Right lobe of liver (tissue), 6 donors: Measurements from ENCODE around the gene PSMD13. TPM values are rescaled to one million over a fixed set of nuclear protein-coding genes. Genes with fewer than 3 reads are reported as not detected.

Experiments used
- ATAC-seq, 4 donors: fragments of 200-7000 bp; cut with Tn5 transposase; one replicate each; pipeline ENCODE4 v1.9.1; 2020; ENCODE audit warnings: mild to moderate bottlenecking in 4 of 4, moderate library complexity in 4 of 4
- DNase-seq, 3 donors: peaks; one replicate each; pipeline ENCODE4 v3.0.0-alpha.2; 2020
- H3K27ac ChIP-seq, 3 donors: fragments of 200-600 bp; one replicate each; pipeline ENCODE4 v1.8.0; 2022
- H3K27me3 ChIP-seq, 2 donors: fragments of 200-600 bp; one replicate each; pipeline ENCODE4 v1.8.0; 2022
- H3K36me3 ChIP-seq, 4 donors: fragments of 200-600 bp; sonication (generic) in 1 of 4; one replicate each; pipeline versions ENCODE4 v1.5.1 to v1.8.0; 2017 to 2022; ENCODE audit warnings: control low read depth in 1 of 4
- H3K4me1 ChIP-seq, 4 donors: fragments of 200-600 bp; sonication (generic) in 1 of 4; one replicate each; pipeline versions ENCODE4 v1.5.1 to v1.8.0; 2017 to 2022; ENCODE audit warnings: control low read depth in 1 of 4
- H3K4me3 ChIP-seq, 3 donors: fragments of 200-600 bp; one replicate each; pipeline ENCODE4 v1.8.0; 2022
- H3K9me3 ChIP-seq, 4 donors: fragments of 200-600 bp; sonication (generic) in 1 of 4; one replicate each; pipeline versions ENCODE4 v1.5.1 to v1.8.0; 2017 to 2022; ENCODE audit warnings: control low read depth in 1 of 4
- POLR2A ChIP-seq: fragments of 450-650 bp; IDR thresholded peaks from one replicate; pipeline ENCODE4 v1.6.1; 2017; ENCODE audit warnings: antibody characterized with exemption, mild to moderate bottlenecking
- WGBS: methylation state at CpG from one replicate; pipeline ENCODE4 v1.1.6; 2018; ENCODE audit warnings: low coverage, low lambda C conversion rate; ENCODE audit not compliant: insufficient coverage; ENCODE audit errors: missing lambda C conversion rate; 5-methylcytosine and 5-hydroxymethylcytosine counted together
- intact Hi-C, 2 donors: fragments of 100-400 bp; cut with DNase I; formaldehyde crosslinking; loops; one replicate each; pipeline versions ENCODE4 v1.11.2 to v1.14.1; 2022
- total RNA-seq, 6 experiments: library from RNA; depleted of rRNA in 2 of 6; stranded (reverse); fragments of >200 nt in 2 of 6; fragmentation: NEBNext Ultra II Directional in 3 of 6; extraction: Animal tissue kit (Norgen Biotek cat#: 25700) in 3 of 6; gene quantifications; one replicate each; pipeline versions ENCODE4 v1.1.0 to v1.2.4, GENCODE V29; 2016 to 2023
- TF ChIP-seq, protein P1 (sequence below), 4 donors: fragments of 200-600 bp in 3 of 4; fragments of 450-650 bp in 1 of 4; IDR thresholded peaks; one replicate each; pipeline versions ENCODE4 v1.5.1 to v1.8.0; 2016 to 2022; ENCODE audit warnings: antibody characterized with exemption in 4 of 4, mild to moderate bottlenecking in 2 of 4
- donor health status: DM: no; HTN: yes; CAD: no.
- donor health status: DM: no; HTN: no; CAD: no.
- donor health status: DM: no; HTN: no; CAD: no.
- donor health status: DM: no; HTN: yes; CAD: no.
- donor health status: DM: no; HTN: yes; CAD: no.

PSMD13 gene
- total RNA-seq, 6 experiments from 2014 or later: 46.1 to 71.5 (median 48.7) TPM

DNA sequence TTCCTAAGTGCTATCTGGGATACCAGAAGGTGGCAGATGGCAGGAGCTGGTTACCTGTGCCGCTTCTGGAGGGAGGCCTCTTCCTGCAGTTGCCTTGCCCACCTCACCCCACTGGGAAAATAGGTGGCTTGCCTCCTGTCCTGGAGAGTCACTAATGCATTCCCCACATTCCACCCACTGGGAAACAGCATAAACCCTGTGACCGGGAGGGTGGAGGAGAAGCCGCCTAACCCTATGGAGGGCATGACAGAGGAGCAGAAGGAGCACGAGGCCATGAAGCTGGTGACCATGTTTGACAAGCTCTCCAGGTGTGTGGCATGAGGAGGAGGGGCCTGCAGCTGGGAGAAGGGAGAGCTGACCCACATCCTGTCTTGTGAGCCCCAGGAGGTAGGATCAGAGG, 23.7 kb upstream of the PSMD13 start:
- TF ChIP-seq POLR2A: no peak
- TF ChIP-seq, protein P1, sequence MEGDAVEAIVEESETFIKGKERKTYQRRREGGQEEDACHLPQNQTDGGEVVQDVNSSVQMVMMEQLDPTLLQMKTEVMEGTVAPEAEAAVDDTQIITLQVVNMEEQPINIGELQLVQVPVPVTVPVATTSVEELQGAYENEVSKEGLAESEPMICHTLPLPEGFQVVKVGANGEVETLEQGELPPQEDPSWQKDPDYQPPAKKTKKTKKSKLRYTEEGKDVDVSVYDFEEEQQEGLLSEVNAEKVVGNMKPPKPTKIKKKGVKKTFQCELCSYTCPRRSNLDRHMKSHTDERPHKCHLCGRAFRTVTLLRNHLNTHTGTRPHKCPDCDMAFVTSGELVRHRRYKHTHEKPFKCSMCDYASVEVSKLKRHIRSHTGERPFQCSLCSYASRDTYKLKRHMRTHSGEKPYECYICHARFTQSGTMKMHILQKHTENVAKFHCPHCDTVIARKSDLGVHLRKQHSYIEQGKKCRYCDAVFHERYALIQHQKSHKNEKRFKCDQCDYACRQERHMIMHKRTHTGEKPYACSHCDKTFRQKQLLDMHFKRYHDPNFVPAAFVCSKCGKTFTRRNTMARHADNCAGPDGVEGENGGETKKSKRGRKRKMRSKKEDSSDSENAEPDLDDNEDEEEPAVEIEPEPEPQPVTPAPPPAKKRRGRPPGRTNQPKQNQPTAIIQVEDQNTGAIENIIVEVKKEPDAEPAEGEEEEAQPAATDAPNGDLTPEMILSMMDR (IDR thresholded peaks at IDR 0.05): no peak
- ATAC-seq (no peak), DNase-seq (peak in 1 of 3 donors; percentile 39)
- H3K36me3 ChIP-seq: peaks cover 0 to 58% (median 15%) of the 10 kb centered on the region in 4 donors
- no peaks in the 10 kb centered on the region for H3K27me3 ChIP-seq
- no peak overlapping the region for H3K4me3 ChIP-seq
- intact Hi-C loops: loop anchor here in 1 of 2 donors (5.0 kb wide), 1 partner anchor 144 kb away; no protein-coding TSS in a partner anchor
- 88% methylated on average over 3 of the region's 4 CpGs for WGBS
- H3K27ac ChIP-seq: no peak overlapping the region
- H3K4me1 ChIP-seq: peaks cover 0 to 11% (median 6%) of the 10 kb centered on the region in 4 donors
- H3K9me3 ChIP-seq: no peaks in the 10 kb centered on the region

DNA sequence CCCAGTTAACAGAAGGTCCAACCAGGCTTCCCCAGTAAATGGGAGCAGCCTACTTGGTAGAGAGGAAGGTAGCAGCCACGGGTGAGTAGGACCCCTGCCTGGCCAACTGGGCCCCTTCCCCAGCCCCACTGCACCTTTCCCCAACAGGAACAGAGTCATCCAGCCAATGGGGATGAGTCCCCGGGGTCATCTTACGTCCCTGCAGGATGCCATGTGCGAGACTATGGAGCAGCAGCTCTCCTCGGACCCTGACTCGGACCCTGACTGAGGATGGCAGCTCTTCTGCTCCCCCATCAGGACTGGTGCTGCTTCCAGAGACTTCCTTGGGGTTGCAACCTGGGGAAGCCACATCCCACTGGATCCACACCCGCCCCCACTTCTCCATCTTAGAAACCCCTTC, 22.7 kb upstream of the PSMD13 start:
- 82% methylated on average over 2 of the region's 7 CpGs for WGBS
- Histone ChIP-seq H3K27me3 (no peaks in the 10 kb centered on the region), H3K4me3 (no peak overlapping the region), H3K4me1 (peaks cover 0 to 11% (median 5%) of the 10 kb centered on the region in 4 donors), H3K36me3 (peaks cover 0 to 62% (median 15%) of the 10 kb centered on the region in 4 donors), H3K27ac (no peak overlapping the region), H3K9me3 (no peaks in the 10 kb centered on the region)
- intact Hi-C loops: loop anchor here in 1 of 2 donors (5.0 kb wide), 1 partner anchor 143 kb away; no protein-coding TSS in a partner anchor
- TF ChIP-seq, protein P1 (IDR thresholded peaks at IDR 0.05): no peak
- no peak for TF ChIP-seq POLR2A
- ATAC-seq (no peak), DNase-seq (peak in 1 of 3 donors; percentile 42)

DNA sequence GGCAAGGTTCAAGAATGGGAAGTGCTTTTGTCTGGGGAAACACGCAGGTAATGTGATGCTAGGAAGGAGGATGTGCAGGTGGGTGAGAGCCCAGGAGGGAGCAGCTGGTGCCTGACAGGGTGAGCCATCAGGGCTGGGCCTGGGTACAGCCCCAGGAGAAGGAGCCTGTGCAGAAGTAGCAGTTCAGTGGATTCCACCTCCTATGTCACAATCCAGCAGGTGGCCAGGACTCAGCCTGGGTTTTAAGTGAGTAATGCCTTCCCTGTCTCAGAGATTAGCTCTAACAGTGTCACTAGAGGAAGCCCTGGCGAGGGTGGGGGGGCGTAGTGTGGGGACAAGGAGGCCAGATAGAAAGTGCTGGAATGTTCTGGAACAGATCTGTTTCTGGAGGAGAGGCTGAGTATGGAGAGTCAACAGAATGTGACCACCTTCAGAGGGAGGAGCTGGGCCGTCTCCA, 21.2 kb upstream of the PSMD13 start:
- DNase-seq (peak in 1 of 3 donors; percentile 36), ATAC-seq (peak; percentile 19 to 30 (median 25))
- TF ChIP-seq, protein P1 (IDR thresholded peaks at IDR 0.05): no peak
- Histone ChIP-seq H3K27ac (no peak overlapping the region), H3K36me3 (peaks cover 0 to 53% (median 15%) of the 10 kb centered on the region in 4 donors), H3K9me3 (no peaks in the 10 kb centered on the region), H3K4me3 (no peak overlapping the region), H3K27me3 (no peaks in the 10 kb centered on the region), H3K4me1 (no peaks in the 10 kb centered on the region)
- intact Hi-C loops: no loop called here
- WGBS: 85% methylated on average over 4 of the region's 4 CpGs

DNA sequence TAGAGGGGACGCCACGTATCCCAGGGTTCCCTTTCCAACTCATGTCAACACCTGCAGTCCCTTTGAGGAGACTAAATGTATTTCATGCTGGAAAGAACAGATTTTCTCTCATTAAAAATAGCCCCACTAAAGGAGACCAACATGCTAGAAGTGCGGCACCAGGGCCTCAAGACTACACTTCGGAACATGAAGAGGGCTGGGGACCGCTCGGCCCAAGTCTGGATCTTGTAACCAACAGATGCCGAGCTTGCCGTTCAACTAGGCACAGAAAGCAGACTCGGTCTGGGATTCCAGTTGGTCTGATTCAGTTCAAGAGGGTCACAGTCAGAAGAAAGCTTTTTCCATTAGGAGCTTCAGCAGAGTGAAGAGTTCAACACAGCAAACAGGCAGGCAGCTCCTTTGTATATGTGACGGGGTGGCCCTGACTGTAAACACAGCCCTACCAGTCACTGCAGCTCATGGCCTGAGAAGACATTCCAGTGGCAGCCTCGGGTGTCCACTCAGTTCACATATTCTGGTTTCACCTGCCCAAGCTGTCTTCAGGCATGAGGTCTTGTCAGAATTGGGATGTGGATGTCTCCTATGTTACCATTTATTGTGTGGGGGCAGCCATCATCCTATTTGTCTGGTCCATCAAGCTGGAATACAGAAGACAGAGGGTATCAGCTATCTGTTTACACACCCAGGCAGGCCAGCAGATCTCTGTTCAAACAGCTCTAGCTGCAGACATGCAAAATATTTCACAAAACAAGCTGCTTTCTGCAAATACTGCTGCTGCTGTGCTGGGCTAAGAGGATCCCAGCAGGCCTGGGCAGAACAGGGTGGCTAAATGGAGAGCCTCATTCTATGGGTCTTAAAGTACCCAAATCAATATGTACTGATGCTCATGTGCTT, 20.4 kb upstream of the PSMD13 start:
- no peak overlapping the region for H3K27ac ChIP-seq
- intact Hi-C loops: no loop called here
- no peak overlapping the region for H3K4me3 ChIP-seq
- no peak for TF ChIP-seq POLR2A
- TF ChIP-seq, protein P1 (IDR thresholded peaks at IDR 0.05): no peak
- H3K36me3 ChIP-seq: peaks cover 0 to 45% (median 13%) of the 10 kb centered on the region in 4 donors
- H3K4me1 ChIP-seq: no peaks in the 10 kb centered on the region
- DNase-seq (peak in 1 of 3 donors; percentile 24), ATAC-seq (no peak)
- WGBS: 89% methylated on average over 9 of the region's 11 CpGs
- H3K9me3 ChIP-seq: no peaks in the 10 kb centered on the region
- no peaks in the 10 kb centered on the region for H3K27me3 ChIP-seq
